Central memory CD4-positive, alpha-beta T cell (primary cell): ENCODE data around the gene GPS1.
"Not testable (repeated sequence)": the region's sequence is repeated elsewhere in the genome, so short reads cannot be mapped to it uniquely, and the experiment has no call there.

Experiments used
- DNase-seq: peaks from one replicate; pipeline ENCODE4 v3.0.0; 2022

The GPS1 gene

GRCh38 chr17:82028966-82029365 is 22.7 kb upstream of the GPS1 start:
- DNase-seq, result no peak

- DNase-seq, result no peak
These were observed 22.3 kb upstream of the GPS1 start for GRCh38 chr17:82029391-82029790.

GRCh38 chr17:82029990-82030469 is 21.7 kb upstream of the GPS1 start:
- DNase-seq, result no peak

- peak; percentile 81 for DNase-seq
These were observed 21.0 kb upstream of the GPS1 start for GRCh38 chr17:82030470-82031302.

- DNase-seq, result no peak
These were observed 20.3 kb upstream of the GPS1 start, which contains the start of gene RAC3 for GRCh38 chr17:82031303-82031884. Gene RAC3, plus strand, starts transcription at chr17:82031678. Its CDS starts 84 bp downstream, at chr17:82031762.

- DNase-seq, result no peak
These were observed 19.6 kb upstream of the GPS1 start for GRCh38 chr17:82031885-82032627.

GRCh38 chr17:82033359-82034085 is 18.2 kb upstream of the GPS1 start:
- DNase-seq, result no peak

GRCh38 chr17:82034371-82035011 is 17.2 kb upstream of the GPS1 start:
- DNase-seq, result no peak

- no peak for DNase-seq
These were observed 16.2 kb upstream of the GPS1 start for GRCh38 chr17:82035488-82035887.

- DNase-seq, result no peak
These were observed 15.6 kb upstream of the GPS1 start for GRCh38 chr17:82035956-82036633.

- no peak for DNase-seq
These were observed 15.0 kb upstream of the GPS1 start for GRCh38 chr17:82036634-82037091.

- DNase-seq, result peak; percentile 93
These were observed 14.4 kb upstream of the GPS1 start, which contains the start of gene DCXR for GRCh38 chr17:82037092-82037888. Gene DCXR, minus strand, starts transcription at chr17:82037697. Its CDS starts 15 bp downstream, at chr17:82037682.

GRCh38 chr17:82037889-82038195 is 13.9 kb upstream of the GPS1 start:
- no peak for DNase-seq

- DNase-seq, result not testable (repeated sequence)
These were observed 12.8 kb upstream of the GPS1 start for GRCh38 chr17:82038796-82039409.

GRCh38 chr17:82039695-82040299 is 11.9 kb upstream of the GPS1 start:
- no peak for DNase-seq

GRCh38 chr17:82041144-82041814 is 10.4 kb upstream of the GPS1 start:
- no peak for DNase-seq

- DNase-seq, result no peak
These were observed 9.0 kb upstream of the GPS1 start for GRCh38 chr17:82042649-82043048.

GRCh38 chr17:82043507-82043906 is 8.2 kb upstream of the GPS1 start:
- DNase-seq, result no peak

GRCh38 chr17:82045936-82046484 is 5.7 kb upstream of the GPS1 start:
- DNase-seq, result no peak
